Measurements from ENCODE around the gene DPP6. TPM values are rescaled to one million over a fixed set of nuclear protein-coding genes. Genes with fewer than 3 reads are reported as not detected.

Gene DPP6
- total RNA-seq, 1 donor, result under 0.01 TPM

GRCh38 chr7:154505362-154505761 is 453.2 kb downstream of the DPP6 start:
- TF ChIP-seq CTCF (IDR thresholded peaks at IDR 0.05; ENCODE audit: insufficient read depth, low read depth, low read length), result no peak
- no peak overlapping the region for H3K4me3 ChIP-seq (ENCODE audit: low read depth, low read length)
- DNase-seq (ENCODE audit: low read depth), result no peak

GRCh38 chr7:154509192-154509591 is 457.0 kb downstream of the DPP6 start:
- no peak overlapping the region for H3K4me3 ChIP-seq (ENCODE audit: low read depth, low read length)
- TF ChIP-seq CTCF (IDR thresholded peaks at IDR 0.05; ENCODE audit: insufficient read depth, low read depth, low read length), result no peak
- no peak for DNase-seq (ENCODE audit: low read depth)

- no peak overlapping the region for H3K4me3 ChIP-seq (ENCODE audit: low read depth, low read length)
- TF ChIP-seq CTCF (IDR thresholded peaks at IDR 0.05; ENCODE audit: insufficient read depth, low read depth, low read length), result no peak
- DNase-seq (ENCODE audit: low read depth), result no peak
Observed at GRCh38 chr7:154512121-154512833, 460.1 kb downstream of the DPP6 start.

- H3K4me3 ChIP-seq (ENCODE audit: low read depth, low read length), result no peak overlapping the region
- TF ChIP-seq CTCF (IDR thresholded peaks at IDR 0.05; ENCODE audit: insufficient read depth, low read depth, low read length), result no peak
- no peak for DNase-seq (ENCODE audit: low read depth)
Observed at GRCh38 chr7:154517768-154518167, 465.6 kb downstream of the DPP6 start.

- H3K4me3 ChIP-seq (ENCODE audit: low read depth, low read length), result no peak overlapping the region
- TF ChIP-seq CTCF (IDR thresholded peaks at IDR 0.05; ENCODE audit: insufficient read depth, low read depth, low read length), result no peak
- no peak for DNase-seq (ENCODE audit: low read depth)
Observed at GRCh38 chr7:154519229-154519628, 467.0 kb downstream of the DPP6 start.

GRCh38 chr7:154530136-154530535 is 477.9 kb downstream of the DPP6 start:
- no peak for DNase-seq (ENCODE audit: low read depth)
- no peak overlapping the region for H3K4me3 ChIP-seq (ENCODE audit: low read depth, low read length)
- TF ChIP-seq CTCF (IDR thresholded peaks at IDR 0.05; ENCODE audit: insufficient read depth, low read depth, low read length), result no peak

GRCh38 chr7:154532771-154533170 is 480.6 kb downstream of the DPP6 start:
- no peak for TF ChIP-seq CTCF (IDR thresholded peaks at IDR 0.05; ENCODE audit: insufficient read depth, low read depth, low read length)
- H3K4me3 ChIP-seq (ENCODE audit: low read depth, low read length), result no peak overlapping the region
- DNase-seq (ENCODE audit: low read depth), result no peak
